Stromal cell of bone marrow (primary cell): ENCODE results near the gene GRID2IP.
"Not testable (repeated sequence)": the region's sequence is repeated elsewhere in the genome, so short reads cannot be mapped to it uniquely, and the experiment has no call there.

Experiments
- DNase-seq: peaks from one replicate; pipeline ENCODE4 v3.0.0-alpha.2; 2012; ENCODE audit warnings: low read depth

Gene GRID2IP

GRCh38 chr7:6551016-6551511, at the start of gene GRID2IP:
GRID2IP (minus strand) TSS chr7:6551461; CDS start chr7:6551436, 25 bp downstream.
- no peak for DNase-seq

DNA sequence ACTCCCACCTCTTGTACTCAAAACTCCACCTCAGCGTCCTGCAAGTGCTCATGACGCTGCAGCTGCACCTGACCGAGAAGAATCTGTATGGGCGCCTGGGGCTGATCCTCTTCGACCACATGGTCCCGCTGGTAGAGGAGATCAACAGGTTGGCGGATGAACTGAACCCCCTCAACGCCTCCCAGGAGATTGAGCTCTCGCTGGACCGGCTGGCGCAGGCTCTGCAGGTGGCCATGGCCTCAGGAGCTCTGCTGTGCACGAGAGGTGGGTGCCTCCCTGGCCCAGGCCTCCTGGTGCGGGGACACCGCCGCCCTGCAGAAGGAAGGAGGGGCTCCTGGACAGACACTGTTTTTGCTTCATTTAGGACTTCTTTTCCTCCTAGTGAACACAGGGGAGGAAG, 48.8 kb upstream of the GRID2IP start:
- no peak for DNase-seq

- no peak for DNase-seq
These were observed 39.4 kb upstream of the GRID2IP start for GRCh38 chr7:6590645-6591110.

- DNase-seq: peak; percentile 59
These were observed 38.8 kb upstream of the GRID2IP start, which contains the start of gene INTS15 for GRCh38 chr7:6589829-6590644. INTS15 (plus strand) TSS chr7:6590021; CDS start chr7:6590284, 263 bp downstream.

DNA sequence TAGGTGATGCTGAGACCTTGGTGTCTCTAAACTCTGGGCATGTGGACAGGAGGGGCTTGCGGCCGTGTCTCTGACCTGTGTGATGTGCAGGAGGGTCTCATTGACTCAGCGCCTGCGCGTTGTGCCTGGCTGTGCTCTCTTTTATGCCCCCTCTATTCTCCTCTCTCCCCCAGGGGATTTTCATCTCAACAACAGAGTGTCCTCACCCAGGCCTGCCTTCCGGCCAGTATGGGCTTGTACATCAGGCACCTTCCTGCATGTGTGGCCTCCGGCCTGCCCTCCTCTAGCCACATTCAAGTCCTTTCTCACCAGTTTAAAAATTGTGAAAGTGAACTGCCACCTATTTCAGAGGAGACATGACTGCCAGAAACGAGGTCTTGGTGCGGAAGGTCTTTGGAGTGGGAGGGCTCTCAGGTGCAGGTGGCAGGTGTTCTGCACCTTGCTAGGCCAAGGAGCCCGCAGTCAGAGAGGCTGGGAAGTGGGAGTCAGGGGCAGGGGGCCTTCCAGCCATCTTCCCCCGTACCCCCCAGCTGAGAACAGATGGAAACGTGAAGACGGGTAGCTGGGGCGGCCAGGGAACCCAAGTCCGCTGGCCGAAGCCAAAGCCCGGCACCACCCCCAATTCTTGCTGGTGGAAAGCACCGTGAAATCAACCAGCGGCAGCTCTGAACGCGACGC, 38.0 kb upstream of the GRID2IP start:
- no peak for DNase-seq

- no peak for DNase-seq
These were observed 37.3 kb upstream of the GRID2IP start for GRCh38 chr7:6588566-6588965.

- not testable (repeated sequence) for DNase-seq
These were observed 34.6 kb upstream of the GRID2IP start for GRCh38 chr7:6585746-6586432.

GRCh38 chr7:6579446-6579845, 28.2 kb upstream of the GRID2IP start:
- no peak for DNase-seq

- no peak for DNase-seq
These were observed 27.1 kb upstream of the GRID2IP start for GRCh38 chr7:6578114-6579084.

DNA sequence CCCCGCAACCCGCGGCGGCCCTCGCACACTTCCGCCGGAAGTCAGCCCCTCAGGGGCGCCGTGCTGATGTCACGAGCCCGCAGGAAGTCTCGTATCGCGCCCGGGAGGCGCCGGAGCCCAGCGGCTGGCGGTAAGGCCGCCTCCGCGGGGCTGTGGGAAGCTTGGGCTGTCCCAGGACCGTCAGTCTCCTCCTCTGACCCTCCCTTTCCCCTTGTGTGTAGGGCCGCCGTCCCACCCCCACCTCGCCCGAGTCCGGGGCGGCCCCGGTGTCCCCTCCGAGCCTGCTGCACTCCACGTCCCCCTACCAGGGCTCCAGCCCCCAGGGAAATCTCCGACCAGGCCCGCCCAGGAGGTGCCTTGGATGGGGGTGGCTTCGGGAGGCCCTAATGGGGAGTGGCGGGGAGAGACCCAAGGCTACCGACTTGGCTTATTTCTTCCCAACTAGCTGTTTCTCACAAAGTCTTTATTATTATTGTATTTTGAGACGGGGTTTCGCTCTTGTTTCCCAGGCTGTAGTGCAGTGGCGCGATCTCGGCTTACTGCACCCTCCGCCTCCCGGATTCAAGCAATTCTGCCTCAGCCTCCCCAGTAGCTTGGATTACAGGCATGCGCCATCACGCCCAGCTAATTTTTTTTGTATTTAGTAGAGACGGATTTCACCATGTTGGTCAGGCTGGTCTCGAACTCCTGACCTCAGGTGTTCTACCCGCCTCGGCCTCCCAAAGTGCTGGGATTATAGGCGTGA, 26.3 kb upstream of the GRID2IP start, which contains the start of gene ZDHHC4:
Gene ZDHHC4, plus strand, starts transcription at position 86 of the 745 bp plus-strand sequence. CDS start 3,108 bp downstream, outside the sequence.
- peak; percentile 67 for DNase-seq

GRCh38 chr7:6576867-6577368, 25.7 kb upstream of the GRID2IP start:
- not testable (repeated sequence) for DNase-seq

- DNase-seq: no peak
These were observed 25.0 kb upstream of the GRID2IP start for GRCh38 chr7:6576024-6576866.

GRCh38 chr7:6575281-6576023, 24.2 kb upstream of the GRID2IP start:
- DNase-seq: no peak

GRCh38 chr7:6571160-6571779, 20.0 kb upstream of the GRID2IP start:
- no peak for DNase-seq

DNA sequence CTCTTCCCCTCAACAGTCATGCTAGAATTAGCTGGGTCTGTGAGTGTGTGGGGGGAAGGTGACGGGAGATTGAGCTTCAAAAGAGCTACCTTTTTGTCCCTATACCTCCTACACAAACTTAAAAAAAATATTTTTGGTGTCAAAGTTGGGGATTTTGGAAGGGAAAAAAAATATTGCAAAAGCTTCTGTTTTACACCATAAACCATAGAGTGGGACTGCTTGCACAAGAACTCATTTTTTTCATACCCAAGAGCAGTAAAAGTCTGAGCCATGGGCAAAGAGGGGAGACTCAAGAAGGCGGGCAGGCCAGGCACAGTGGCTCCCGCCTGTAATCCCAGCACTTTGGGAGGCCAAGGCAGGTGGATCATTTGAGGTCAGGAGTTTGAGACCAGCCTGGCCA, 16.6 kb upstream of the GRID2IP start:
- DNase-seq: no peak

DNA sequence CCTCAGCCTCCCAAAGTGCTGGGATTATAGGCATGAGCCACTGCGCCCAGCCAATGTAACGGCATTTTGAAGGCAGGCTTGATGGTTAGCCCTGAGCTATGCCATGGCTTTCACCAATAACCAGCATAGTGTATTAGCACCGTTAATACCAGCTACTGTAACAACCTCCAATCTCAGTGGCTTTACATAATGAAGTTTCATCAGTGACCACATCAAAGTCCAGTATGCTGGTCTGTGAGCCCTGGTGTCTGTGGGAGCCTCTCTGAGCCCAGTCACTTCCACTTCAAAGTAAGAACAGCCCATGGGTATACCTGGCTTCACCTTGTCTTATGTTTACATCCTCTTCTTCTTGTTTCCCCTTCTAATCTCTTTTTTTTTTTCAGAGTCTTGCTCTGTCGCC, 14.4 kb upstream of the GRID2IP start:
- no peak for DNase-seq

GRCh38 chr7:6563936-6564770, 12.9 kb upstream of the GRID2IP start:
- peak; percentile 23 for DNase-seq
